Vagina (tissue), 2 donors: ENCODE measurements around the gene SBDS.

ENCODE experiments used
- CTCF ChIP-seq, 3 experiments: fragments of 450-650 bp in 2 of 3; fragments of 200-600 bp in 1 of 3; sonication (generic) in 1 of 3; IDR thresholded peaks; one replicate each; pipeline ENCODE4 v1.5.1; 2017 to 2019; ENCODE audit warnings: antibody characterized with exemption in 3 of 3, mild to moderate bottlenecking in 2 of 3, moderate library complexity in 2 of 3
- POLR2A ChIP-seq, 2 donors: fragments of 450-650 bp; IDR thresholded peaks; one replicate each; pipeline ENCODE4 v1.6.1; 2017; ENCODE audit warnings: antibody characterized with exemption in 2 of 2, mild to moderate bottlenecking in 2 of 2, moderate library complexity in 2 of 2

- no peak for TF ChIP-seq POLR2A (IDR thresholded peaks at IDR 0.05)
- TF ChIP-seq CTCF (IDR thresholded peaks at IDR 0.05): no peak
These were observed 27.1 kb upstream of the SBDS start for GRCh38 chr7:67022511-67022910.
